Activated gamma-delta T cell treated with Interleukin-2 at 50 U/mL for 16 hours (primary cell): ENCODE results near the gene ZBTB16.

Source experiments
- DNase-seq: peaks from one replicate; pipeline ENCODE4 v3.0.0-alpha.2; 2020

ZBTB16 gene

DNA sequence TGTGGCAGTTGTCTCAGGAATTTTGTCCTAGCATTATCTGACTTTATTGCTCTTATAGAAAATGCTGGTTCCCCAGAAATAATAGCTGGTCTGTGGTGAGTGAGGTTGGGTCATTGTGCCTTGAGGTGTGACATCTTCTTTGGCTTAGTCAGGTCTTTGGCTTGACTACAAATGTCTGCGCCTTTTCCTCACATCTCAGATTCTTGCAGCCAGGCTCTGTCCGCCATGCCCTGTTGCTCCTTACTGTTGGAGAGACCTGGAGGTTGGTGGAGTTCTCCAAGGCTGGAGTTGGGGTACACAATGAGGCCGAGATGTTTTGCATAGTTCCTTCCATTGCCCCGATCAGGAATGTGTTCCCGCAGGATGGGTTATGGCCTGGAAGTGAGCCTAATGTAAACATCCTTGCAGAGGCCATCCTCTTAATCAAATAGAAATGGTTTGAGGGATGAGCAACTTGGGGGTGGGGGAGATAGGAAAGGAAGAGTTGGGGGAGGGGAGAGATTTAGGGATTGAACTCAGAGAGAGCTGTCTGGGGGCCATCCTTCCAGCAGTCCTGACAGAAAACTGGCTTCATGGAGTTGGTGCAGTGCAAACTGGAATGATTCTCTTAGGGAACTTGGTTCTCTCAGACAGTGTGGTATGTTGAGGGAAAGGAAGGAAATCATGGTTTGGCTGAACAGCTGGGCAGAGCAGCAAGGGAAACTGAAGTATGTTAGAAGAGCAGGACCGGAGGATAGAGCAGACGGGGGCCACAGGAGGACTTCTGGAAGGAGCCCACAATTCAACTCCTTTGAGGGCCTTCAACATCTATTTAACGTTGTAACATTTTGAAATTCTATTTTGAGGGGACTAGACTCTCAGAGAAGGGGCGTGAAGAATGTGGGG is 49.9 kb downstream of the ZBTB16 start:
- no peak for DNase-seq

DNA sequence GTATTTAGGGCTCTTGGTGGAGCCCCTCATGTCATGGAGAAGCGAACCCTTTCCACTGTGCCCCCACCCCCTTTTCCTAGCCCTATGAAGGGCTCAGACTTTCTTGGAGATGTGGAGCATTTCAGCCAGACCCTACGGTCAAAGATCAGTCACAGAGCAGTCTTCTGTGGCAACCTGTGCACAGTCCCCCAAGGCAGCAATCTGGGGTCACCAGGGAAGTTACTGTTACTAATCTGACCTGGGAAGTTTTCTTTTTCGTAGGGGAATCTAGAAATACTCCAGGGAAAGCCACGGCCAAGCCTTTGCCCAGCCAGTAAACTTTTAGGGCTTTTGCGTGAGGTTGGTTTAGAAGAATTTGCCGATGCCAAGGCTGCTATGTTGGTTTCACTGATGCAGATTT is 50.6 kb downstream of the ZBTB16 start:
- no peak for DNase-seq

DNA sequence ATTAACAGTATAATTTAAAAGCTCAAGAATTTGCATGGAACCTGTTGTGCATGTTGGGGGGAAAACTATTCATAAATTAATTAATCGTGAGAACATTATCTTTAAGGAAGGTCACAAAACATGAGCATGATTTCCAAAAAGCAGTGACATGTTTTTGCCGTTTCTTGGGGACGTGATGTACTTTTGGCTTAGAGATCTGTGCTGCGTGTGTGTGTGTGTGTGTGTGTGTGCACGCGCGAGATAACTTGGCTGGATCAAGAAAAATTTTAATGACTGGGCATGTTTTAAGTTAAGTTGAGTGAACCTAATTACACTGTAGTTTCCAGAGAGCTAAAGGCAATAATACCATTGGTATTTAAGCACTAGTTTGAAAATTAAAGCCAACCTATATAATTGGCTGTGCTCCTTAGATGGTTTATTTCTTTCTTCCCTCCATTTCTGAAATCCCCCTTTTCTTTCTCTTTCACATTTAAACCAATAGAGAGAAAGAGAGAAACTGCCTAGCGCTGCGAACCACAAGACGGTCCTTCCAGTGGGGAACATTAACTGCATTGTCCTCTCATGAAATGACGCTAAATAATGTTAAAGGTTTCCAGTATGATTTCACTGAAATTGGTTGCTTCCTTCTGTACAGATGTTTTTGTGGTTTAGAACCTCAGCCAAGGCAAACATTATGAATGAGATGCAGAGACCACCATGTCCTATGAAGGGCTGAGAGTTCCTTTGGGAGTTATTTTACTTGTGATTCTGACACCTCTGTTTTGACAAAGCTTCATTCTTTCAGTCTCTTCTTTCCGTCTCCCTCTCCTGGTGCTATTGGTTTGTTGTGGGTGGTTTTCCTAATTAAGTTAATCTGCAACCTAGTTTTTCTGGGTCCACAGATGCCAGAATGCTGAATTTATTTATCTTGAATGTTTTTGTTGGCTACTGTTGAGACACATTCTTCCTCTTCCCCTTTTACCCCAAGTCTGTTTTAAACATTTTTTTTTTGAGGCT is 51.7 kb downstream of the ZBTB16 start:
- DNase-seq, result no peak

DNA sequence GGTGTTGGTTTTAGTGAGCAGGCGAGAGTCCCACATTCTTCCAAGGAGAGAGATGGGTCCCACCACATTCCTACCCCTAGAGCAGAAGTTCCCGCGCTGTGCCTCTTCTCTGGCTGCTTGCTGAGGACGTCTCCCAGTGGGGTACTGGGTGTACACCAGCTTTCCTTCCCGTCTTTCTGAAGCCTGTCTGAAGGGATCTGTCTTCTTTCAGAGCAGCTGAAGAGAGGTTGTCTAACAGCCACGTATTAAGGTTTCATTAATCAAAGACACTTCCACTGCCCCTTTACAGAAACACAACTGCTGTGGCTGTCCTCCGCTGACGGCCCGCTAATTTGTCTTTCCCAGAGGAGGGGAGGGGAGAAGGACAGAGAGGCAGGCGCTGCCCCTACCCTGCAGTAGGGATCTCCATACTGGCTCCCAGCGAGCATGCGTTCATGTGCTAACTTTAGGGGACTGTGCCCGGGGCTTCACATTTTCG is 56.0 kb downstream of the ZBTB16 start:
- no peak for DNase-seq

DNA sequence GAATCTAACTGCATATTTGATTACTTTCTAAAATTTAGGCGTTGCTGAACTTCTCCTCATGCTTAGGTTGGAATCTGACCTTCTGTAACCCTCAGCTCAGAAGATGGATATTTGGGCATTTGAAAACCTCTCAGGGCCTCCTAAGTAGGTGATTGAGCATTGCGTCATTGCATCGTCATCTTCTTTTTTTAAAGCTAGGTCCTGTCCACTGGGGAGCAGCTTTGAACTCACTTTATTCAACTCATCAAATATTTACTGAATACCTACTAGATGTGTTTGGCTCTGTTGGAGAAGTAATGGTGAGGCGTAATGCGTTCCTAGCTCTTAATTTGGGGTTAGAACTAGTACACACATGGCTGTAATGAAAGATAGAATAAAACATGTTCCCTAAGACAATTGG is 56.8 kb downstream of the ZBTB16 start:
- no peak for DNase-seq

DNA sequence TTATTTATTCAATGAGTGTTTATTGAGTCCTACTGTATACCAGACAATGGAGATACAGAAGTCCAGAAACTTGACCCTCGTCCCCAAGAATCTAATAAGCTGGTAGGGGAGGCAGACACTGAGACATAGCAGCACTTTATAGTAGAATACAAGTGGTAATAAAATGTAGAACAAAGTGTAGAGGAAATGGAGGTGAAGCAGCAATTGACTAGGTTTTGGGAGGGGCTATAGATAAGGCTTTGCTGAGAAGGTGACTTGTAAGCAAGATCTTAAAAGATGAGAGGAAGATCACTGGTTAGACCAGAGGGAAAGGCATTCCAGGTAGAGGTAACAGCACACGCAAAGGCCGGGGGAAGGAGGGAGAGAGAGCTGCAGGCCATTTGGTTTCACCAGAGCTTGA is 57.3 kb downstream of the ZBTB16 start:
- DNase-seq, result no peak

DNA sequence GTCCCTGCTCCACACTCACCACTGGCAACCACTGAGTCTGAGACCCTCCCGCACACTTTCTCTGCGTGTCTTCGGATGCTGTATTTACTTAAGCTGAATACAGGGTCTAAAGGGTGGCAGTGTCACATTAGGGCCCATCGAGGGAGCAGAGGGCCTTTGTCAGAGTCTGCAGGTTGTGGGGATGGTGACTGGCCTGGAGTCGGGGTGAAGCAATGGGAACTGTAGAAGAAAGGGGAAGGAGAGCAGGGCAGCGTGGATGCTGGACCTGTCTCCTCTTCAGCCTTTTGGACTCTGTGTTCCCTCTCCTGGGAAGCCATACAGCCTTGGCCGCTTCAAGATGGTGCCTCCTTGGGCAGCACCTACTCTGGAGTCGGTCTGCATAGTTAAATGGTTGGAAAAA is 61.1 kb downstream of the ZBTB16 start:
- DNase-seq, result no peak

DNA sequence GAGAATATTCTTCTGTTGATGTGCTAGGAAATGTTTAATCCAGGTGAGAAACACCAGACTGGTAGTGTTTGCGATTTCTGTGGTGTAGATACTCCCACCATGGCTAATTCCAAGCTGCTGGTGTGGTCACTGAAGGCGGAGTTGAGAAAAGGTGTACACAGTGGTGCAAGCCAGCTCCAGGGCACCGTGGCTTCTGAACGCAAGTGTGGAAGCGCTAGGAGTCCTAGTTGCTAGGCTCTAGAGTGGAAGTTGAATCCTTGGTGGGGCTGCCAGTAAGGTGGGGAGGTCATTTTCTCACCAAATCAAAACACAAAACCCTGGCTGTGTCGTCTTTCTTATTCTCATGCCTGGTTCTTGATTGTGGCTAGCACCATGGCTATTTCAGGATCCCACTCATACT is 61.6 kb downstream of the ZBTB16 start:
- DNase-seq, result no peak

DNA sequence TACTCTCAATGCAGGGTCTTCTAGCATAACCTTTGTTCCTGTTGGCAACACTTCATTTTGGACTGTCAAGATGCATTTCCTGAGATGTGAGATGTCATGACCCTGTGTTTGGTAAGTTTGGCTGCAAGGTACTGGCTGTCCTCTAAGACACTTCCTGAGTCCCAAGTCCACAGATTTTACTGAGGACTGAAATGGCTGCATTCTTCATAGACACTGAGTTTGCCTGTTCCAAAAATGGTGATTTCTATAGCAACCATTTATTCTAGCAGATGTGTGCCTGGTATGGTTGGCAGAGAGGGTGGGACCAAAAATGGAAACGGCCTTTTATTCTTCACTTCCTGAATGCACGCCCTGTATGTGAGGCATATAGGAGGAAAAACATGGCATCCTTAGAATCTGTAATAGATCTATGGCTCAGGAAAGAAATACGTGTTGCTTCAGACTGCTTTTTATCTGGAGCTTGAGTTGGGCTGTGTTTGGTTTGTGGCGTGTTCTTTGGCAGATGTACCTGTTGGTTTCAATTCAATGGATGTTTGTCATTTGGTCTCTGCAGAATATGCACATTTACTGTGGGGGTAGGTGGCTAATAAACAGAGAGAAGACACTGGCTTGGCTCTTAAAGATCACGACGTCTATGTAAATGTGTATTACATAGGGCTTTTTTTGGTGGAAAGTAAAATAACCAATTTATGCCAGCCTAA is 62.4 kb downstream of the ZBTB16 start:
- DNase-seq, result no peak

DNA sequence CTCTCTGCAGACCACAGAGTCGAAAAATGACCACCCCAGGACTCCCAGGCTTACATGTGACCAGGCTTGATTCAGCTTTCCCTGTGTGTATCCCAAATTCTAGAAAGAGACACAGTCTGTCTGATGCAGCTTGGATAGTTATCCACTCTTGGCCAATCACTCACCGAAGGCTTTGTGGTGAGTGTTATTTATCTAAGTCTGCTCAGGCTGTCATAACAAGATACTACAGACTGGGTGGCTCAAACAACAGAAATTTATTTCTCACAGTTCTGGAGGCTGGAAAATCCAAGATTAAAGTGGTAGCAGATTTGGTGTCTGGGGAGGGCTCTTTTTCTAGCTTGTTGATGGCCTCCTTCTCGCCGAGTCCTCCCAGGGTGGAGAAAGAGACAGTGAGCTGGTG is 63.2 kb downstream of the ZBTB16 start:
- DNase-seq, result no peak

DNA sequence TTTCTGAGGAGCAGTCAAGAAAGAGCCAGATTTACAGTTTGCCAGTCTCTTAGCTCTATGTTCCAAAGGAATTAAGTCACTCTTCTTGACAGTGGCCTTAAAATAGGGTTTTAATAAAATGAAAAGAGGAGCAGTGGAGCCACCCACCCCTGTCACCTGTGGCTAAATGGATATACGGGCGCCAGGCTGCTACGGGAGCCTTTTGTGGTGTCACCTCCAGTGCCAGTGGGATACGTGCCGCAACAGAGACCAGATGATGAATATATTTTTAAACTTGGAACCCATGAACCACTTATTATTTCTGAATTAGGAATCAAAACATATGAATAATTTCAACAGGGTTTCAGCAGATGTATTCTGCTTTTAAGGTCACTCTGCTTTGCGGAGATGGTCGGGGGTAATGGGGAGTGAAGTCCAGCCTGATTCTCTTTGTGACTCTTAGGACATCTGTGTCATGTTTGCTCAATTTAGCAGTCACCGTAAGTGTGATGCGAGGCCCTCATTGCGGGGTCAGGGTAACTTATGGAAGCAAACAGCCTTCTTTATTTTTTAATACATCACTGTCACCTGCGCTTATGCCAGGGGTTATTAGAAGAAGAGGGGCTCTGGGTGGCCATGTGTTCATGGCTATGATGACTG is 64.3 kb downstream of the ZBTB16 start:
- no peak for DNase-seq

DNA sequence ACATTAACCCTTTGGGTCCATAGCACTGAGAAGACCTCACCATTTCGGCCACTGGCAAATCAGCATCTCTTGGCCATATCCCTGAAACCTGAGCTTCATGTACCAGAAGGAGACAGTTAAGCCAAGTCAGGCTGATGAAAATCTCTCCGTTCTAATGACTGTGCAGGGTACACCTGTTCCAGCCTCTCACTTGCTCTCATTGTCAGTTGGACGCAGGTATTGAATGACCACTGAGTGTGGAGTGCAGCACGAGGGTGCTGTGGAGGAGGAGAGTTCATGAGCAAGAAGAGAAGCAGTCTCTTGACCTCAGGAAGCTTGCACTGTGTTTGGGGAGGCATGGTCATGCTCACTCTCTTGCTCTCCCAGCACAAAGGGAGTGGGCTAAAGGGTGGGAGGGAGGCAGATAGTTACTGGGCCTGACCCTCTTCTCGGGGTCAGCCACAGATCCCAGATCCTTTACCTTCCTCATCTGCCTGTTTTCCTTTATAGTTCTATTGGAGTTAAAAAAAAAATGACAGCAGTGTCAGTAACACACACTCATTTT is 65.2 kb downstream of the ZBTB16 start:
- DNase-seq, result no peak

DNA sequence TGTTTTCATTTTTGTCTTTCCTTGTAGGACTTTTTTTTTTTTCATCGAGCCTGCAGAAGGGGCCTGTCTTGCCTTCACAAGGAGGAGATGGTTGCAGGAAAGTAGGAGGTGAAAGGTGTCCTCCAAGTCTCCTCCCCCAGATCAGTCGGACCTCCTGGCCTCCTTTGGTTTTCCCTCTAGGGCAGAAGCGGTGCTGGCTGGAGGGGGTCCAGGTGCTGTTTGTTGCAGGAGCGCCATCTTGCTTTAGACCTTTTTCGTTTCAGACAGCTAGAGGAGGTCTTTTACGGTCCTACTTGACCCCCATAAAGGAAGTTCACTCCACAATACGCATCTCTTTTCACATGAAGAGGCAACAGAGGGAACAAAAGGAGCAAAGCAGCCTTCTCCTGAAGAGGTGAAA is 66.0 kb downstream of the ZBTB16 start:
- no peak for DNase-seq

DNA sequence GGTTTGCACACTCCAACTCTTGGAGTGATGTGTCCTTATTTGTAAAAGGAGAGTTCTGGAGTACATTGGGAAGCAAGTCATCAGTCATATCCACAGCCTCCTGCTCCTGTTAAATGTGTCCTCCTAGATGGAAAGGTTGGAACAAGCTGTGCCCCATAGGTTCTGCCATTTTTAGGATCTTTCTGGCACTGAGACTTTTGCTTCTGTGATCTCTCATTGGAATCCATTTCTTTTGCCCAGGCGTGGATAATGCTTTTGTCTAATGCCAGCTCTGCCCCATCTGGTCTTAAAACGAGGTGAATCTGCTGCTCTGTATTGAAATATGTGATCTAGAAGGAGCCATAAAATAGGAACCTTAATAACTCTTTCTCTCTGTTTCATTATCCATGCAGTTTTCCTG is 66.4 kb downstream of the ZBTB16 start:
- no peak for DNase-seq

DNA sequence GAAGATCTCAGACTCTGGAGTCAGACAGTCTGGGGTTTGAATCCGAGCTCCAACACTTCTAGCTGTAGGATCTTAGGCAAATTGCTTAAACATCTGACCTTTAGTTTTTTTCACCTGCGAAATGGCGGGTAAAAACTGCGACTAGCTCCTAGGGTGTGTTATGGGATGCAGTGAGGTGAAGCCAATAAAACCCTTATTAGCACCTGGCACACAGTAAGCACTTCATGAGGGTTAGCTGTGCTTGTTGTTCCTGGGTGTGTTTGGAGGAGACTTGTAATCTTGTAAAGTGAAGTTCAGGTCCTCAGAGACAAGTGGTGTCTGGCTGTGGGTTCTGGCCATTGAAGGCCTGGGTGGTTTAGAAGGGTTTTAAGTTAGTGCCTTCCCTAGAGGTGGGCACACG is 68.9 kb downstream of the ZBTB16 start:
- no peak for DNase-seq

DNA sequence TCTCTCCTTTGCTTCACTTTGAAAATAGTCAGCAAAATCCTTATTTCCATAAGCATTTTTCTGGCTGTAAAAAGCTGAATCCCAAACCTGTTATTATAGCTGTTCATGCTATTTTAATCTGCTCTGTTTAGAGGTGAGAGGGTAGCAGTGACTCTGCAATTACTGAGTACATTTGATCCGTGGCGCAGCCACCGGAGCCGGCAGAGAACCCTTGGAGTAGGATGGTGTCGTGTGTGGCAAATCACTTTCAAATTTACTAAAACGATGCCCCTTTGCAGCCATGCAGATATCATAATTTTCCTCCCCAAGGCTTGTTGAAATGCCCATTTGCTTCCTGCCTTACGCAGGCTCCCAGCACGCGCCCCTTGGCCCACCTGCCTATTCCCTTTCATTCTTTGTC is 69.6 kb downstream of the ZBTB16 start:
- no peak for DNase-seq

DNA sequence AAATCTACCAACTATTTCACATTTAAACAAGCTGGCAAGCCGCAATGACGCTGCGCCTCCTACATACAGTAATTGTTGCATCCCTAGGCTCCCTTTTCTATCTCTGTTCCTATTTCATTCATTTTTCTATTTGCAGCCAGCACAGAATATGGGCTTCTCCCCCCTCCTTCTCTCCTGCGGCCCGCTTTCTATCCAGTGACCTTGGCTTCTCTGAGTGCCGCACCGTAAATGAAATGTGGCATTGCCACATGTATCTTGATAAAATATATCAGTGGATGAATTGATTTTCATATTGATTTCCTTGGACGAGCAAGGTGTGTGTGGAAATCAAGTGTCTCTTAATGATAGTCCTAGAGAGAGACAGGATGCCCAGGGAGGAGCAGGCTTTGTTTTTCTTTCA is 70.2 kb downstream of the ZBTB16 start:
- DNase-seq, result no peak

DNA sequence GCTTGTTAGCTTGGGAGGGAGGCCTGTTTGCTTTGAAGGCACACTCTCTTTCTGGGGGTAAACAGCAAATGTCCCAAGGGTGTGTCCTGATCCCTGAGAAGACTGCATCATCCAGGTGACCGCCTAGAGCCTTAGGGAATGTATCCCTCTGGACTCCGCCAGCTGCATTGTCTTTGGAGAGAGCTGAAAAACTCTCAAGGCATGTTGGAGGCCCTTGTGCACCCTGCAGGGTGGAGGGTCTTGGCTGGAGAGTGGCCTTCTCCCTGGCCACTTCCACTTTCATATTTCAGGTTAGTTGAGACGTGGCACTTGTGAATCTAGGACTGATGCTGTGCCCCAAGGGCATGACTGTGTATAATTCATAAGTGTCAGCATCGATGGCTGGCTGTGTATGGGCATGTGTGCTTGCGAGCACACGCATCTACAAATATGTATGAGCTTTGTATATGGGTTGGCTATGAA is 70.6 kb downstream of the ZBTB16 start:
- DNase-seq, result no peak

DNA sequence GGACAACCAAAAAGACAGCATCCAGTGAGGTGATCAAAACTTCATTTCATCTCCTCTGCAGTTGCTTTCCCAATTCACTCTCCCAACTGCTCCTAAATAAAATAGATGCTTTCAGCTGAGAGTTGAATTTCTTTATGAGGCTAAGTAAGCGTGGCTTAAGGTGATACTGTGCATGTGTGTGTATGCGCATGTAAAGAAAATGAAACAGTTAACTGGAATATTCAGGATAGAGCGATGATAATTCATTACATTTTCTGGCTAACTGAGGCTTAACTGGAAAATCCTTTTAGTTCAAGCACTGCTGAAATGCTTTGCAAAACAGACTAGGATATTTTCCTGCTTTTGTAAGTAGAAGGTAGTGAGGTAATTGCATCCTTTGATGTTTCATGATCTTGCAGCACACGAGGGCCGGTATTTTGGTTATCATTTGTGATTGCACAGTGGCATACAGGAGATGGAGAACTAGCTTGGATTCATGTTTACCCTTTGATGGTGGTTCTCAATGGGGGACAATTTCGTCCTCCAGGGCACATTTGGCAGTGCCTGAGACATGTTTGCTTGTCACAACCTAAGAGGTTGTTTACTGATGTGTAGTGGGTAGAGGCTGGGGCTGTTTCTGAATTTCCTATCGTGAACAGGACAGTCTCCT is 71.2 kb downstream of the ZBTB16 start:
- no peak for DNase-seq

DNA sequence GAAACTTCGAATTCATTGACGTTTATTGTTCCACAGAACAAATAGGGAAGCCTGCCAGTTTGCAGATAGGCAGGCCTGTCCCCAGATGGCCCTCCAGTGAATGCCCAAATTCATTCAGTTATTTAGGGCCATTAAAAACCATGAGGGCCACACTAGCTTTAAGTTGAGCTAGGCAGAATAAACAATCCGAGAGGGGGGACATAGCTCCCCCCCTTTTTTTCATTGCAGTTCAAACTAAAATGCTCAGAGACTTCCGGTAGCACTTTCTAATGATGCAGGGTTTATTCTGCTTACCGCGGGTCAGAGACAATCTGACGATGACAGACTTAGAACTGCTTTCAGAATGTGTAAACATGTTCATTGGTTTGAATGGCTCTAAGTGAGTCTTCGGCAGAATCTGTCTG is 72.0 kb downstream of the ZBTB16 start:
- peak; percentile 20 for DNase-seq

DNA sequence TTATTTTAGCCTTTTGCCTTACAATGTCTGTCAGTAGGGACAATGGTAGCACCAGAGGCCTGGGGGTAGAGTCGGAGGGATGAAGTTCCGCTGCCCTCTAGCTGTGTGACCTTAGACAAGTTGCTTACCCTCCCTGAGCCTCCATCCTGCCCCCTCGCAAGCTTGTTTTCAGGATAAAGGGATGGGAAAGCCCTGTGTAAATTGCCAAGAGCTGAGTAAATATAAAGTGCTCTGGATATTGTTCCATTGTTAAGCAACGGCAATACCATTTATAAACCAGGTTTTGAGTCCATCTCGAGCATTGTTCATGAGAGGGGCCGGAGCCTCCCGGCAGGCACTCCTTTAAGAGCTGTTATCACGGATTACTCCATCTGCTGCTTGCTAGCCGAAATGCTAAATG is 72.9 kb downstream of the ZBTB16 start:
- DNase-seq, result no peak

DNA sequence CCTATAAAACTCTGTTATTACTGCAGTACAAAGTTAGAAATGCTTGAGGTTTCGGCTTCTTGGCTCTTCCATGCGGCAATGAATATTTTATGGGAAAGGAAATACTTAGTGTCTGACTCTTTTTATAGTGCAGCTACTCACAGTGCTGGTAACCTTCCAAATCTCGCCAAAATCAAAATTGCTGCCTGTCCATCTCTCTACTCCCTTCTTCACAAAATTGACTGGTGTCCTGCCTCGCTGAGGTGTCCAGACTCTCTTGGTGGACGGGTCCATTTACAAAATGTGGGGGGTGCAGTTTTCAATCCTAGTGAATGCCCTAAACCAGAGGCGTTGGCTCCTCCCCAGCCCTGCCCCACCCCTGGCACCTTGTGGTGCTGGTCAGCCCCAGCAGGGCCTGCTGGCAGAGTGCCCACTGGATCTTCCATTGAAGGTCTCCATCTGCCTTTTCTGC is 73.5 kb downstream of the ZBTB16 start:
- no peak for DNase-seq
